RWPE2 (cell line): ENCODE results near the gene CAMK1D.

Experiments used
- ATAC-seq: fragments of 200-7000 bp; cut with Tn5 transposase; 3 replicates; pipeline ENCODE4 v1.9.1; 2021; ENCODE audit warnings: low read depth
- DNase-seq: peaks from one replicate; pipeline ENCODE4 v3.0.0-alpha.2; 2020; ENCODE audit warnings: low spot score
- H3K27ac ChIP-seq: fragments of 450-650 bp; 2 replicates; pipeline ENCODE4 v1.5.1; 2017; ENCODE audit warnings: mild to moderate bottlenecking; ENCODE audit not compliant: poor library complexity, severe bottlenecking
- H3K27me3 ChIP-seq: fragments of 250-450 bp; sonication (Bioruptor Pico); 2 replicates; pipeline ENCODE4 v1.5.1; 2021; ENCODE audit warnings: mild to moderate bottlenecking, moderate library complexity; ENCODE audit not compliant: insufficient read depth, poor library complexity, severe bottlenecking
- H3K36me3 ChIP-seq: fragments of 250-450 bp; sonication (Bioruptor Pico); 2 replicates; pipeline ENCODE4 v1.5.1; 2020; ENCODE audit warnings: low read depth, mild to moderate bottlenecking, moderate library complexity
- H3K4me1 ChIP-seq: fragments of 250-450 bp; sonication (Bioruptor Pico); 2 replicates; pipeline ENCODE4 v1.5.1; 2021; ENCODE audit warnings: mild to moderate bottlenecking, moderate library complexity; ENCODE audit not compliant: insufficient read depth, poor library complexity, severe bottlenecking
- H3K4me3 ChIP-seq: fragments of 250-450 bp; sonication (Bioruptor Pico); 2 replicates; pipeline ENCODE4 v1.5.1; 2021; ENCODE audit warnings: mild to moderate bottlenecking, moderate library complexity; ENCODE audit not compliant: severe bottlenecking
- H3K9me3 ChIP-seq: fragments of 250-450 bp; sonication (Bioruptor Pico); 2 replicates; pipeline ENCODE4 v1.5.1; 2021; ENCODE audit warnings: mild to moderate bottlenecking, moderate library complexity; ENCODE audit not compliant: severe bottlenecking
- TF ChIP-seq, protein P1 (sequence below): fragments of 450-650 bp; IDR thresholded peaks from one replicate; pipeline ENCODE4 v1.5.1; 2017; ENCODE audit warnings: mild to moderate bottlenecking, moderate library complexity; ENCODE audit not compliant: poor library complexity, severe bottlenecking

The CAMK1D gene

DNA sequence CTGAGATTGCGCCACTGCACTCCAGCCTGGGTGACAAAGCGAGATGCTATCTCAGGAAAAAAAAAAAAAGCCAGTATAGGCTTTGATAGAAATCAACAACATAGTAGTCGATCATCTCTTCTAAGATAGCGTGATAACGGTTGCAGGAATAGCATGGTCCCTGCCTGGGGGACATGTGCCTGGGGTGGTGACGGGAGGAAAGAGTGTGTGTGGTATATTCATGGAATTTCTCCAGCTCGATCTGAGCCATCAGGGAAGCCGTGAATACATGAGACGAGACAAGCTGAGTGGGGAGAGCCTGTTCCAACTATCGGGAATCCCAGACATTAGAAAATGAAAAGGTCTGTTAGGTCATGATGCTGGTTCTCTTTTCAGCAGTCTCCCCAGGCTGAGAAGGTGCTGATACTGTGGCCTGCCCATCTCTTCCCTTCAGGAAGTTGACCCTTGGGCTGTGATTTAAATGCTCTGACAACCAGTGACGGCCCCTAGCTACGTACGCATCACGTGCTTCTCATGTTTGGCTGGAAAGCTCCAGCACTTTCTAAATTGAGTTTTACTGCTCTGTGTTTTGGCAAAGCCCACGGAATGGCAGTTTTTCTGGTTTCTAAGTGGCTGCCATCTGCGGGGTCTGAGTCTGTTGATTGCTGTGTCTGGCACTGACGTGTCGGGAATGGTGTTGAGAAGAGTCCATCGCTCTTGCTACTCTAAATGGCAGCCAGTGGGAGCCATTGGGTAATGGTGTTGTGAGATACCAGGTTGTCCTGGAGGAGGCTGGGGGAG is 422.8 kb downstream of the CAMK1D start:
- TF ChIP-seq, protein P1, sequence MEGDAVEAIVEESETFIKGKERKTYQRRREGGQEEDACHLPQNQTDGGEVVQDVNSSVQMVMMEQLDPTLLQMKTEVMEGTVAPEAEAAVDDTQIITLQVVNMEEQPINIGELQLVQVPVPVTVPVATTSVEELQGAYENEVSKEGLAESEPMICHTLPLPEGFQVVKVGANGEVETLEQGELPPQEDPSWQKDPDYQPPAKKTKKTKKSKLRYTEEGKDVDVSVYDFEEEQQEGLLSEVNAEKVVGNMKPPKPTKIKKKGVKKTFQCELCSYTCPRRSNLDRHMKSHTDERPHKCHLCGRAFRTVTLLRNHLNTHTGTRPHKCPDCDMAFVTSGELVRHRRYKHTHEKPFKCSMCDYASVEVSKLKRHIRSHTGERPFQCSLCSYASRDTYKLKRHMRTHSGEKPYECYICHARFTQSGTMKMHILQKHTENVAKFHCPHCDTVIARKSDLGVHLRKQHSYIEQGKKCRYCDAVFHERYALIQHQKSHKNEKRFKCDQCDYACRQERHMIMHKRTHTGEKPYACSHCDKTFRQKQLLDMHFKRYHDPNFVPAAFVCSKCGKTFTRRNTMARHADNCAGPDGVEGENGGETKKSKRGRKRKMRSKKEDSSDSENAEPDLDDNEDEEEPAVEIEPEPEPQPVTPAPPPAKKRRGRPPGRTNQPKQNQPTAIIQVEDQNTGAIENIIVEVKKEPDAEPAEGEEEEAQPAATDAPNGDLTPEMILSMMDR: no peak
- Histone ChIP-seq H3K27ac (no peak overlapping the region), H3K27me3 (no peaks in the 10 kb centered on the region), H3K4me1 (no peaks in the 10 kb centered on the region), H3K9me3 (no peaks in the 10 kb centered on the region), H3K4me3 (no peak overlapping the region), H3K36me3 (no peaks in the 10 kb centered on the region)
- no peak for ATAC-seq
- no peak for DNase-seq

DNA sequence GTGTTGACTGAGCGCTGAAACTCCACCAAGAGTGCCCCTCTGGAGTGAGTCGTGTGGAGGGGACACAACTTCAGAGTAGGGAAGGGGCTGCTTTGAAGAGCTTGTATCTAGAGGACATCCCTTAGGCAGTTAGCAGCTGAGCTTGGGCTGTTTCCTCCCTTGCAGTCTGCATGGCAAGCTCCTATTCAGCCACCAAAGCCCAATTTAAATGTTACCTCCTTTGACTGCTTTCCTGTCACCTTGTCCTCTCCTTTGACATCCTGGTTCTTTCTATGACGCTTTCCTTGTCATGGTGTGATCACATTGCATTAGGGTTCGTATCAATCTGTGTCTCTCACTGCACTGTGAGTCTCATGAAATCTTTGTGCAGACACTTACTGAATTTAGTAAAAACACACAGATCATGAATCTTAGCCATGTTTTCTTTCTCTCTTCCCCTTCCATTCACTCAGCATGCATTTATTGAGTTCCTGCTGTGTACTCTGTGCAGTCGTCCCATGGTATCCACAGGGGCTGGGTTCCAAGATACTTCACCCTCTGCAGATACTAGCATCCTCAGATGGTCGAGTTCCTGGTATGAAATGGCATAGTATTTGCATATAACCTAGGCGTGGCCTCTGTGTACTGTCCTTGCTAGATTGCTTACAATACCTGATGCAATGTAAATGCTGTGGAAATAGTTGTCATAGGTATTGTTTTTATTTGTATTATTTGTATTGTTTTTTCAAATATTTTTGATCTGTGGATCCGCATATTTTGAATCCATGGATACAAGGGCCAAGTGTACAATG is 423.6 kb downstream of the CAMK1D start:
- TF ChIP-seq, protein P1: no peak
- no peak overlapping the region for H3K27ac ChIP-seq
- H3K27me3 ChIP-seq: no peaks in the 10 kb centered on the region
- no peak for DNase-seq
- no peaks in the 10 kb centered on the region for H3K9me3 ChIP-seq
- H3K36me3 ChIP-seq: no peaks in the 10 kb centered on the region
- H3K4me1 ChIP-seq: no peaks in the 10 kb centered on the region
- no peak overlapping the region for H3K4me3 ChIP-seq
- no peak for ATAC-seq

DNA sequence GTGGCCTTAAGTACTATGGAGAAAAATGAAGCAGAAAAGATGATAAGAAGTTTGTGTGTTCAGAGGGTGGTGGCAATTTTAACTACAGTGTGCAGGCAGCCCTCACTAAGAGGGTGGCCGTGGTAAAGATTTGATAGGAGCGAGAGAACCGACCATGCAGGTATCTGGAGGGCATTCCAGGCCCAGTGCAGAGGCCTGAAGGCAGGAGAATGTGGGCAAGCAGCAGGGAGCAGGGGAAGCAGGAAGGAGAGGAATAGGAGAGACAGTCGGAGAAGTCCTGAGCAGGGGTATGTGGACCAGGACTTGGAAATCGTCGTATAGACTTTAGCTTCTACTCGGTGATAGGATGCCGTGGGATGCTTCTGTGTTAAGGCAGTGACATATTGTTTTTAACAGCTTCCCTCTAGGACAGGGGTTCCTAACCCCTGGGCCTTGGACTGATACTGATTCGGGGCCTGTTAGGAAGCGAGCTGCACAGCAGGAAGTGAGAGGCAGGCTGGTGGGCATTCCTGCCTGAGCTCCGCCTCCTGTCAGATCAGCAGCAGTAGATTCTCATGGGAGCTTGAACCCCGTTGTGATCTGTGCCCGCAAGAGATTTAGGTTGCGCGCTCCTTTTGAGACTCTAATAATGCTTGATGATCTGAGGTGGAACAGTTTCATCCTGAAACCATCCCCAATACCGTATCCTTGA is 425.0 kb downstream of the CAMK1D start:
- no peak for ATAC-seq
- no peak overlapping the region for H3K27ac ChIP-seq
- TF ChIP-seq, protein P1: no peak

GRCh38 chr10:12777840-12778585 is 428.7 kb downstream of the CAMK1D start:
- TF ChIP-seq, protein P1: no peak
- DNase-seq: no peak
- no peaks in the 10 kb centered on the region for H3K4me1 ChIP-seq
- H3K27ac ChIP-seq: no peak overlapping the region
- no peaks in the 10 kb centered on the region for H3K36me3 ChIP-seq
- ATAC-seq: no peak
- no peaks in the 10 kb centered on the region for H3K27me3 ChIP-seq
- H3K9me3 ChIP-seq: no peaks in the 10 kb centered on the region
- H3K4me3 ChIP-seq: no peak overlapping the region

More for the DNA sequence above, 425.0 kb downstream of the CAMK1D start:
- no peaks in the 10 kb centered on the region for H3K4me1 ChIP-seq
- no peaks in the 10 kb centered on the region for H3K36me3 ChIP-seq
- H3K9me3 ChIP-seq: no peaks in the 10 kb centered on the region
- no peaks in the 10 kb centered on the region for H3K27me3 ChIP-seq
- no peak overlapping the region for H3K4me3 ChIP-seq
- DNase-seq: no peak
